MM.1S (cell line): ENCODE results near the gene MPG.

Experiments used
- DNase-seq: peaks from one replicate; pipeline ENCODE4 v3.0.0-alpha.2; 2015
- H2AFZ ChIP-seq: fragments of 300-600 bp; sonication (generic); 2 replicates; pipeline ENCODE4 v1.6.0; 2016; ENCODE audit warnings: antibody characterized with exemption, low read length
- H3F3A ChIP-seq: fragments of 300-600 bp; sonication (generic); 2 replicates; pipeline ENCODE4 v1.6.1; 2016; ENCODE audit warnings: mild to moderate bottlenecking, antibody characterized with exemption, low read length, moderate library complexity, mixed read lengths; ENCODE audit not compliant: insufficient read depth
- H3K27ac ChIP-seq: fragments of 300-600 bp; sonication (generic); 2 replicates; pipeline ENCODE4 v1.5.1; 2016; ENCODE audit warnings: mild to moderate bottlenecking, low read length
- H3K27me3 ChIP-seq: fragments of 300-600 bp; sonication (generic); replicated peaks from 2 replicates; pipeline ENCODE4 v1.6.0; 2016; ENCODE audit warnings: low read length; ENCODE audit not compliant: insufficient read depth
- H3K36me3 ChIP-seq: fragments of 300-600 bp; sonication (generic); replicated peaks from 2 replicates; pipeline ENCODE4 v1.6.1; 2016; ENCODE audit warnings: mild to moderate bottlenecking, low read length, mixed read lengths; ENCODE audit not compliant: insufficient read depth
- H3K4me1 ChIP-seq: fragments of 300-600 bp; sonication (generic); 2 replicates; pipeline ENCODE4 v1.6.1; 2016; ENCODE audit warnings: low read length, mixed read lengths
- H3K4me2 ChIP-seq: fragments of 300-600 bp; sonication (generic); 2 replicates; pipeline ENCODE4 v1.6.0; 2016; ENCODE audit warnings: low read depth, low read length
- H3K4me3 ChIP-seq: fragments of 300-600 bp; sonication (generic); 2 replicates; pipeline ENCODE4 v1.5.1; 2016; ENCODE audit warnings: low read length, mixed read lengths
- H3K79me2 ChIP-seq: fragments of 300-600 bp; sonication (generic); 2 replicates; pipeline ENCODE4 v1.6.1; 2016; ENCODE audit warnings: mixed run types, low read length, mixed read lengths
- H3K9ac ChIP-seq: fragments of 300-600 bp; sonication (generic); 2 replicates; pipeline ENCODE4 v1.6.1; 2016; ENCODE audit warnings: low read length, mixed read lengths
- H3K9me2 ChIP-seq: fragments of 300-600 bp; sonication (generic); replicated peaks from 2 replicates; pipeline ENCODE4 v1.6.1; 2016; ENCODE audit warnings: mild to moderate bottlenecking, low read length, mixed read lengths; ENCODE audit not compliant: insufficient read depth
- H3K9me3 ChIP-seq: fragments of 300-600 bp; sonication (generic); replicated peaks from 2 replicates; pipeline ENCODE4 v1.6.1; 2016; ENCODE audit warnings: mild to moderate bottlenecking, low read length, mixed read lengths; ENCODE audit not compliant: insufficient read depth
- H4K20me1 ChIP-seq: fragments of 300-600 bp; sonication (generic); 2 replicates; pipeline ENCODE4 v1.6.1; 2016; ENCODE audit warnings: mild to moderate bottlenecking, low read length, moderate library complexity, mixed read lengths; ENCODE audit not compliant: insufficient read depth
- CTCF ChIP-seq: fragments of 300-600 bp; sonication (generic); IDR thresholded peaks from 2 replicates; pipeline ENCODE4 v1.5.1; 2016; ENCODE audit warnings: antibody characterized with exemption, low read length, mixed read lengths
- EZH2 ChIP-seq: fragments of 300-600 bp; sonication (generic); optimal IDR thresholded peaks from 2 replicates; pipeline ENCODE3; 2017; ENCODE audit warnings: low read depth, mild to moderate bottlenecking, antibody characterized with exemption, low read length, mixed read lengths
- EZH2phosphoT487 ChIP-seq: fragments of 300-600 bp; sonication (generic); IDR thresholded peaks from 2 replicates; pipeline ENCODE4 v1.6.1; 2018; ENCODE audit warnings: antibody characterized with exemption, low read length

Gene MPG

GRCh38 chr16:34648-34987 lies 43.4 kb upstream of the MPG start:
- no peaks in the 10 kb centered on the region for H3K9me2 ChIP-seq
- H3K27me3 ChIP-seq = no peaks in the 10 kb centered on the region
- no peak overlapping the region for H3K27ac ChIP-seq
- no peaks in the 10 kb centered on the region for H3K9me3 ChIP-seq
- H3F3A ChIP-seq = peaks cover 7% of the 10 kb centered on the region
- H3K36me3 ChIP-seq = no peaks in the 10 kb centered on the region
- H3K4me2 ChIP-seq = no peak overlapping the region
- TF ChIP-seq CTCF (no peak), EZH2 (no peak), EZH2phosphoT487 (no peak)
- no peaks in the 10 kb centered on the region for H4K20me1 ChIP-seq
- DNase-seq = no peak
- peaks cover 17% of the 10 kb centered on the region for H3K4me1 ChIP-seq
- H2AFZ ChIP-seq = no peak overlapping the region
- H3K9ac ChIP-seq = no peak overlapping the region
- no peaks in the 10 kb centered on the region for H3K79me2 ChIP-seq
- H3K4me3 ChIP-seq = no peak overlapping the region

GRCh38 chr16:35011-35677 lies 42.9 kb upstream of the MPG start:
- peaks cover 12% of the 10 kb centered on the region for H3F3A ChIP-seq
- DNase-seq = no peak
- H4K20me1 ChIP-seq = no peaks in the 10 kb centered on the region
- no peaks in the 10 kb centered on the region for H3K79me2 ChIP-seq
- no peak overlapping the region for H3K4me2 ChIP-seq
- H3K9me2 ChIP-seq = no peaks in the 10 kb centered on the region
- H3K4me1 ChIP-seq = peaks cover 21% of the 10 kb centered on the region
- H3K4me3 ChIP-seq = no peak overlapping the region
- H3K36me3 ChIP-seq = no peaks in the 10 kb centered on the region
- H2AFZ ChIP-seq = no peak overlapping the region
- no peaks in the 10 kb centered on the region for H3K9me3 ChIP-seq
- no peaks in the 10 kb centered on the region for H3K27me3 ChIP-seq
- H3K9ac ChIP-seq = no peak overlapping the region
- TF ChIP-seq EZH2 (no peak), CTCF (no peak), EZH2phosphoT487 (no peak)
- no peak overlapping the region for H3K27ac ChIP-seq

- peaks cover 15% of the 10 kb centered on the region for H3F3A ChIP-seq
- TF ChIP-seq CTCF = no peak
- no peak for TF ChIP-seq EZH2
- TF ChIP-seq EZH2phosphoT487 = no peak
These were observed 42.2 kb upstream of the MPG start for GRCh38 chr16:35678-36305.

More at GRCh38 chr16:35678-36305, 42.2 kb upstream of the MPG start:
- Histone ChIP-seq H3K79me2 (no peaks in the 10 kb centered on the region), H3K9me3 (no peaks in the 10 kb centered on the region), H3K27me3 (no peaks in the 10 kb centered on the region), H3K4me1 (peaks cover 22% of the 10 kb centered on the region), H4K20me1 (no peaks in the 10 kb centered on the region), H3K4me2 (no peak overlapping the region), H3K27ac (no peak overlapping the region), H3K9ac (no peak overlapping the region), H2AFZ (no peak overlapping the region), H3K36me3 (no peaks in the 10 kb centered on the region), H3K4me3 (no peak overlapping the region), H3K9me2 (no peaks in the 10 kb centered on the region)
- no peak for DNase-seq
